Fibroblast of upper back skin (primary cell): ENCODE measurements around the gene NES.
A peak's percentile ranks its signal among the peaks of the same experiment; 100 is the strongest.
"Not testable (repeated sequence)": the region's sequence is repeated elsewhere in the genome, so short reads cannot be mapped to it uniquely, and the experiment has no call there.

Experiments used
- DNase-seq: peaks from one replicate; pipeline ENCODE4 v3.0.0-alpha.2; 2013

The NES gene

GRCh38 chr1:156643049-156643777, 34.0 kb downstream of the NES start:
- no peak for DNase-seq

DNA sequence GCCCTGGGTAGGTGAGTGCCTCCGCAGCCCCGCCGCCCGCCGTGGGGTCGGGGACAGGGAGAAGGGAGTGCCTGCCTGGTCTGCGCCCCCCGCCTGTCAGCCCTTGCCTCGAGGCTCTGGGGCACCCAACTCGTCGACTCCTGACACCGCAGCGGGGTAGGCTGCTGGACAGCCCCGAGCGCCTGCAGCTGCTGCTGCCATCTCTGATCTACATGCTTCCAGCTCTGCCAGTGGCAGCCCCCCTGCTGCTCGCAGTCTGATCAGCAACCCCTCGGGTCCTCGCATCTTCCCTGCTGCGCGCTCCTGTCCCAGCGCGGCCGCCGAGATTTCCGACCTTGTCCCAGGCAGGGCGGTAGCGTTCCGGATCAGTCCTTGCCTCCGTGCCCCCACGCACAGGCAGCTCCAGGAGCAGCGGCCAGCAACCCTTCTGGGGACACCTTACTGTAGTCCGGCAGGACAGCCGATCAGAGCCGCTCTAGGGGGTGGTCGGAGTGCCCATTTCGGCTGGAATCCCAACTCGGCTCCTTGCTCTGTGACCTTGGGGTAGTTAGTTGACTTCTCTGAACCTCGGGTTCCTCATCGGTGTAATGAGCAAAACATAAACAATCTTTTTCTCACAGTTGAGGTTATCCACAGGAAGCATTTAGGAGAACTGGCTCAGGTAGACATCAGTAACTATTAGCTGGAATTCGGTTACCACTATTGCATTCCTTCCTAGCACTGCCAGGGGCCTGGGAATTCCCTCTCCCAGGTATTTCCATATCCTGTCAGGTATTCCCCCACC, 34.8 kb downstream of the NES start:
- DNase-seq = no peak

GRCh38 chr1:156641761-156642264, 35.4 kb downstream of the NES start, which contains the start of gene BCAN:
Gene BCAN (plus strand): TSS chr1:156642117. CDS start chr1:156646055, 3,938 bp downstream.
- DNase-seq = no peak

DNA sequence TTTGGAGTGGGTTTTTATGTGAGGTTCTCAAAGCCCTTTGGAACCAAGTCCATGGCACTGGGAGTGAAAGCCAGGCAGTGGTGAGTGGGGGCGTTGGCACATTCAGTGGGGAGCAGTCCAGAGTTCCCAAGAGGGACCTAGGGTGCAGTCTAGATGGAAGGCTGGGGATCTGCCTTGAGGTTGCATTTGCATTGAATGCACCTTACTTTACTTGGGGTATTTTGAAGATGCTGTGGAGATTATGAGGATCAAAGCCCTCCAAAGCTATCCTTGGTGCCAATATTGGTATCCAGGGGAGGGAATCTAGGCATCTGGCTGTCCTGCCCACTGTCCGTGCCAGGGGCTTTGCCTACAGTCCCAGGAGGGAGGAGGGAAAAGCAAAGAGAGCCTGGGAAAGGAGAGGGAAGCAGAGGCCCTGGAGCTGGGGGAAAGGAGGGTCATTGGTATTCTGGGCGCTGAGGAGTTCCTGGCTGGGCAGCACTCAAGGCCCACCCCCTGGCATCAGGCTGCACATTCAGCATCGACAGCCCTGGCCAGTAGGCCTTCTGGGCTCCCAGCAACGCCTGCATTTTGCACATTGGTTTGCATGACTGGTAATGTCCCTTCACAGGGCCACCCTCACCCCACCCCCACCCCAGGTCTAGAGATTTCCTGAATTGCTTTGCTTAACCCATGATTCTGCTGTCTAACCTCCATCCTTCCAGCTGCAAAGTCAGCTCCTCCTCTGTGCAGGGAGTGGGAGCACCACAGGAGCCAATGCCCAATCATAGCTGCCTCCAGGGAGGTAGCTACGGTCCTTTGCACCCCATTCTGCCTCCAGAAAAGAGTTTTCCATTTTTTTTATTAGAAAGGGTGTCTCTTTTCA, 36.1 kb downstream of the NES start:
- DNase-seq = no peak

GRCh38 chr1:156639601-156640101, 37.6 kb downstream of the NES start:
- no peak for DNase-seq

DNA sequence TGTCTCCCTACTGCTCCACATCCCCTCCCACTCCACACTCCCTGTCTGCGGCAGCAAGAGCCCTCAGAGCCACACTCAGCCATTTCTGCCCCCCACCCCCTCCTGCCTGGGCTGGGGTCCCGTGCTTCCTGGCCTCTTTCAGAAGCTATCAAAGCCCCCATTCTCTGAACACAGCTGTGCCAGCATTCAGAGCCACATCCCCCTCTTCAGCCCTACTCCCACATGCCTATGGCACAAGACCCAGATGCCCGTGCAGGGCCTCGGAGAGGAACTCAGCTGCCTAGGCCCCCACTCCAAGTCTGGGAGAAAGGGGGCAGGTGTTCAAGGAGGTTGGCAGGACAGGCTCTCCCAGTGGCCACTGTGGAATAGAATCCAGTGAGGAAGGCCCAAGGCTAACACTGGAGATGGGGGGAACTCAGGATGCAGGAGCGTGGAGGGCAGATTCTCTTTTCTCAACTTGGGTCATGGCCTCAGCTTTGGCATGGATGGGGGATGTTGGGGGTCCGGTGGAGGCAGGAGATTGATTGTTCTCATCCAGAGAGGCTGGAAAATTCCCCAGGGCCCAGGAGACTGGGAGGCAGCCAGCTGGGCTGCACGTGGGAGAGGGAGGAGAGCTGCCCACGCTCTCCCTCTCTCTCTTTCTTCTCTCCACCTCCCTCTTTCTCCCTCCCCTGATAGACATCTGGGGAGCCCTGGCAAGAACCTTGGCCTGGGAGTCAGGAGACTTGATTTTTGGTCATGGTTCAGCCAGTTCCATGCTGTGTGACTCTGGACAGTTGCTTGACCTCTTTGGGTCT, 38.8 kb downstream of the NES start:
- no peak for DNase-seq

DNA sequence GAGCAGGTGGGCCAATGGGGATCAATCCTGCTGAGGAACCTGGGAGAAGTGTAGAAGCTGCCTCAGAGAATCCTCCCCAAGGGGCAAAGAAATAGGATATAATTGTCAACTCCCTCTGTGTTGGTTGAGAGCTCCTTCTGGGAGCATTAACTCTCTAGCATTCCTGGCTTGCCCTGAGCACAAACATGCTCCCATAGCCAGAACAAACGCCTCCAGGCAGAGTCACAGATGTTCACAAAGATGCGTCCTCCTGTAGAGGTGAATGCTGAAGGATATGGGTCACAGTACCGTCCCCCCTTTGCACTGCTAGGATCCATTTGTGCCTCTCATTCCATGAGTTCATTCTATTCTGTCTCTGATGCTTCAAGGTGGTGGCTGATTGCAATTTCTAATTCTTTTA, 44.9 kb downstream of the NES start:
- no peak for DNase-seq

DNA sequence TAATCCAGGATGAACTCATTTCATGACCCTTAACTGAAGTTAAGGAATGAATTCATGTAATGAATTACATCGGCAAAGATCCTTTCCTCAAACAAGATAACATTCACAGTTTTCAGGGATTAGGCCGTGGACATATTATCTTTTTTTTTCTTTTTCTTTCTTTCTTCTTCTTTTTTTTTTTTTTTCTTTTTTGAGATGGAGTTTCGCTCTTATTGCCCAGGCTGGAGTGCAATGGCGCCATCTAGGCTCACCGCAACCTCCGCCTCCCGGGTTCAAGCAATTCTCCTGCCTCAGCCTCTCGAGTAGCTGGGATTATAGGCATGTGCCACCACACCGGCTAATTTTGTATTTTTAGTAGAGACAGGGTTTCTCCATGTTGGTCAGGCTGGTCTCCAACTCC, 46.1 kb downstream of the NES start:
- not testable (repeated sequence) for DNase-seq

DNA sequence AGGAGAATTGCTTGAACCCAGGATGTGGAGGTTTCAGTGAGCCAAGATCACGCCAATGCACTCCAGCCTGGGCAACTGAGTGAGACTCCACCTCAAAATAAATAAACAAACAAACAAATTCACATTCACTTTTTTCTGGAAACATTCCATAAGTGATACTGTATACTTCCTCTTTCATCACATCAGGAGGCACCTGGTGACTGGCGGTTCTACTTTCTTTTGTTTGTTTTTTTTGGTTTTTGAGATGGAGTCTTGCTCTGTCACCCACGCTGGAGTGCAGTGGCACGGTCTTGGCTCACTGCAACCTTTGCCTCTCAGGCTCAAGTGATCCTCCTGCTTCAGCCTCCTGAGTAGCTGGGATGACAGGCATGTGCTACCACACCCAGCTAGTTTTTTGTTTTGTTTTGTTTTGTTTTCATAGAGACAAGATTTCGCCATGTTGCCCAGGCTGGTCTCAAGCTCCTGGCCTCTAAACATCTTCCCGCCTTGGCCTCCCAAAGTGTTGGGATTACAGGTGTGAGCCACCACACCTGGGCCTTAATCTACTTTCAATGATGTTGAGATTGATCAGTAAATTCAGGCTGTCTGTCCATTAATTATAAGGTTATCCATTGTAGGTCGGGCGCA, 47.3 kb downstream of the NES start:
- no peak for DNase-seq

GRCh38 chr1:156627313-156627880, 49.8 kb downstream of the NES start:
- DNase-seq = peak; percentile 54

GRCh38 chr1:156626079-156626438, 51.1 kb downstream of the NES start:
- no peak for DNase-seq

DNA sequence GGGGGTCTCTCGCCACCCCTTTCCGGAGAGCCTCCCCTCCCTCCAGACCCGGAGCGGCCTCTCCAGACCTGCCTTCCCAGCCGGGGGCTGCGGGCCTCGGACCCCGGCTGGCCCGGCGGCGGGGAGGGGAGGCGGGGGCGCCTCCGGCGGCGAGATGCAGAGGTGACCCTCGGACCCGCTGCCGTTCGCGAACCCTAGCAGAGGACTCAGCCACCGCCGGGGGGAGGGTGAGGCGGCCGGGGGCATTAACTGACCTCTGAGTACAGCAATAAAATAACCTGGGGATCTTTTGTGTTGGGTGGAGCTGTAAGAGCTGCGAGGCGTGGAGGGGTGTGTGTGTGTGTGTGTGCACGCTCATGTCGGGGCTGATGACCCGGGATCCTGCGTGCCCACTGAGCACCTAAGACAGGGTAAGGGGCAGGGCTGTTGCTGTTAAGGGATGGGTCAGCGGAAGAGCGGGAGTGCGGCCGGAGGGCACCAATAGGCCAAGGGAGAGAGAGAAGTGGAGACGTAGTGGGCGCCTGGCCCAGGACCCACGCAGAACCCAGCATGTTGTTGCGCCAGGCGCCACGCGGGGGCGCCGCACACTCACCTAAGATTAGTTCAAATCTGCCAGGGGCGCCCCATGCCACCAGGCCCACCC, 51.6 kb downstream of the NES start:
- no peak for DNase-seq

DNA sequence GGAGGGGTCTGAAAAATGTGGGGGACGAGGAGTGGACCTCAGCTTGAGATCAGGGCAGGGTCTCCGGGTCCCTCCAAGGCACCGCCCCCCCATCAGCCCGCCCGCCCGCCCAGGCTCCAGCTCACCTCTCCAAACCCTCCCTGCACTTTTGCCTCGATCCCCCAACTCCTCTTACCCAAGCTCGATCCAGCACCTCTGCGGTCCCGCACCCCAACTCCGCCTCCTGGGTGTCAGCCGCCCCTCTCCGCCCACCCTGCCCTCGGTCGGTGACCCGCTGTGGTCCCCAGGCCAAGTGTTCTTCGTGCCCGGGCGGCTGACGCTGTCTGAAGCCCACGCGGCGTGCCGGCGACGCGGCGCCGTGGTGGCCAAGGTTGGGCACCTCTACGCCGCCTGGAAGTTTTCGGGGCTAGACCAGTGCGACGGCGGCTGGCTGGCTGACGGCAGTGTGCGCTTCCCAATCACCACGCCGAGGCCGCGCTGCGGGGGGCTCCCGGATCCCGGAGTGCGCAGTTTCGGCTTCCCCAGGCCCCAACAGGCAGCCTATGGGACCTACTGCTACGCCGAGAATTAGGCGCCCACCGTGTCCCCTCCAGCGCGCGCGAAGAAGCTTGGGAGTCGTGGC, 52.3 kb downstream of the NES start:
- DNase-seq = no peak

DNA sequence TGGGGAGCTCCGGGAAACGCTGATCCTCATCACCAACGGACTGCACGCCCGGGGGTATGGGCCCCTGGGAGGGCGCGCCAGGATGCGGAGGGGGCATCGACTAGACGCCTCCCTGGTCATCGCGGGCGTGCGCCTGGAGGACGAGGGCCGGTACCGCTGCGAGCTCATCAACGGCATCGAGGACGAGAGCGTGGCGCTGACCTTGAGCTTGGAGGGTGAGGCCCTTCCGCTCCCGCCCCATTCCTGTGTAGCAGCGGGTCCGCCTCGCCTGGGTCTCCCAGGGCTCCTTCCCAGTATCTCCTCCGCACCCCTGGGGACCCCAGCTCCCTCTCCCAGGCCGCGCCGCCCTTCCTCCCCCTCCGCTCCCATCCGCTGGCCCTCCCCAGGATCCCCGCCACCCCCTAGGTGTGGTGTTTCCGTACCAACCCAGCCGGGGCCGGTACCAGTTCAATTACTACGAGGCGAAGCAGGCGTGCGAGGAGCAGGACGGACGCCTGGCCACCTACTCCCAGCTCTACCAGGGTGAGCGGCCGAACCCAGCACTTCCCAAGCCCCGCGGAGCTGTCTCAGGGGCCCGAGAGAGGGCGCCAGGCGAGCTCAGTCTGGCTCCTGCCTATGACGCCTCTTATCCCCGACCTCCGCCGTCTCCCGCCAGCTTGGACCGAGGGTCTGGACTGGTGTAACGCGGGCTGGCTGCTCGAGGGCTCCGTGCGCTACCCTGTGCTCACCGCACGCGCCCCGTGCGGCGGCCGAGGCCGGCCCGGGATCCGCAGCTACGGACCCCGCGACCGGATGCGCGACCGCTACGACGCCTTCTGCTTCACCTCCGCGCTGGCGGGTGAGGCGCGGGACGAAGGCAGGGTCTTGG, 53.0 kb downstream of the NES start:
- peak; percentile 31 for DNase-seq

DNA sequence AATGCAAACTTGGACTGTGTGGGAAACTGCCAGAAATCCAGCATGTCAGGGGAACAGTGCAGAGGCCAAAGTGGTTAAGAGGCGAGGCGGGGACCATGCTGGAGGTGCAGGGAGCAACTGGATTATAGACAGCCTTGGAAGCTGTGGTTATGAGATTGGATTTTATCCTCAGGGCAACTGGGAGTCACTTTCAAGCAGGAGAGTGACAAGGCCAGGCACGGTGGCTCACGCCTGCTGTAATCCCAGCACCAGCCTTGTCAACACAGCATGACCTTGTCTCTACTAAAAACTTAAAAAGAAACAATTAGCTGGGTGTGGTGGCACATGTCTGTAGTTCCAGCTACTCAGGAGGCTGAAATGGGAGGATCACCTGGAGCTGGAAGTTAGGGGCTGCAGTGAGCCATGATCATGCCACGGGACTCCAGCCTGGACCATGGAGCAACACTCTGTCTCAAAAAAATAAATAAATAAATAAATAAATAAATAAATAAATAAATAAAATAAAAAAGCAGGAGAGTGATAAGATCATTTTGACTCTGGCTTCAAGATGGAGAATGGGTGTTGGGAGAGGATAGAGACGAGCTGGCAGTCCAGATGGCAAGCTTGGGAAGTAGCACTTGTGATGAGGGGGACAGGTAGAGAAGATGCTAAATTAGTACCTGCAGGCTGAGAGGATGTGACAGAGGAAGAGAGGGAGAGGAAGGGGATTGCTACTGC, 54.5 kb downstream of the NES start:
- DNase-seq = no peak

DNA sequence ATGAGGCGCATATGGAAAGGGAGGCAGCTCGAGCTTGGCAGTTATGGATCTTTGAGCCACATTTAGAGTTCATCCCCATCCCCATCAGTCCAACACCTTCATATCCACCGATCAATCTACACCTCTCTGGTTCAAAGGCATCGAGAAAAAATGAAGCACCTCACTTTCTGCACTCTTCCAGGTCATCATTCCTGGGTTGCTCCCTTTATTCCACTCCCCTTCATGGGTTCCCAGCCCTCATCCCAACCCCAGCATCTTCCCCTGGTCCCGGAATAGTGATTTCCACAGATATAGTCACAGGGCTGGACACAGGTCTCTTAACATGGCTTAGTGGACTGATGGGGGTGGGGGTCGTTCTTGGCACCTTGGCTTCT, 57.6 kb downstream of the NES start:
- DNase-seq = no peak

- no peak for DNase-seq
Measured at GRCh38 chr1:156618853-156619581, 58.2 kb downstream of the NES start, which contains the start of gene HAPLN2. Gene HAPLN2 (plus strand): TSS chr1:156619415. CDS start chr1:156623491, 4,076 bp downstream.
